ENCODE results near the gene PALLD.

The PALLD gene

DNA sequence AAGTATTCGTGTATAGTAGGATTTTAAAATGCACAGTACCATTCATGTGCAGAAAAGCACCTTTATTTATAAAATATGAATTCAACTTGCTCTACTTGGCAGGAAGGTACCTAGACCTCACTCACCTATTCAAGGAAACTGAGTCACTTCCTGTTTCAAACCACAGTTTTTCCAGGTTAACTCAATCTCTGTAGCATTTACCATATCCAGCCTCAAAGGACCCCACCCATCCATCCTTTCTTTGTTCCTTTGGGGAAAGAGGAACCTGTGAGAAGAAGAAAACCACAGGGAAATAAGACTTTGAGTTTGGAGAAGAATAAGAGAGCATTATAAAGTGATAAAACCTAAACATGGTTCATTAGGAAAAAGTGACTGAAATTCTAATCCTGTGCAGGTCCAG is 262.5 kb downstream of the PALLD start:
- DNase-seq (ENCODE audit: low read depth, low spot score): no peak

DNA sequence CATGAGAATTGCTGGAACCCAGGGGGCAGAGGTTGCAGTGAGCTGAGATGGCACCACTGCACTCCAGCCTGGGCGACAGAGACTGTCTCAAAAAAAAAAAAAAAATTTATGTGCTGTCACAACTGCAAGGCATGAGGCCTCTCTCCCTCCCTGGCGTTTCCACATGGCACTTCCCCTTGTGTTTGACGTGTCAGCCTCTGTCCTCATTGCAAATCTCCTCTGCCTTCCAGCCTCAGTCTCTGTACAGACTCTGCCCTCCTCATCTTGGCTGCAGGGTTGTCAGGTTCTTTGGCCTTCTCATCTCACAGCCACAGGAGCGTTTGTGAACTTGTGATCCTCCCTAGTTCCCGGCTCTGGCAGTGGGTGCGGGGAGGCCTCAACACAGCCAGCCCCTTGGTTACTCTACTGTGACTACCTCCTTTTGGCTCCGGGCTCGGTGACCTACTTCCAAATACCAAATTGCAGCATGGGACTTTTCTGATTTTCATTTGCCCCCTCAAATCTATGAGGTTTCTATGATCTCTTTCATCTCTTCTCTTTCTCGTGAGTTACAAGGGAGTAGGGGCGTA is 263.2 kb downstream of the PALLD start:
- DNase-seq (ENCODE audit: low read depth, low spot score): no peak

DNA sequence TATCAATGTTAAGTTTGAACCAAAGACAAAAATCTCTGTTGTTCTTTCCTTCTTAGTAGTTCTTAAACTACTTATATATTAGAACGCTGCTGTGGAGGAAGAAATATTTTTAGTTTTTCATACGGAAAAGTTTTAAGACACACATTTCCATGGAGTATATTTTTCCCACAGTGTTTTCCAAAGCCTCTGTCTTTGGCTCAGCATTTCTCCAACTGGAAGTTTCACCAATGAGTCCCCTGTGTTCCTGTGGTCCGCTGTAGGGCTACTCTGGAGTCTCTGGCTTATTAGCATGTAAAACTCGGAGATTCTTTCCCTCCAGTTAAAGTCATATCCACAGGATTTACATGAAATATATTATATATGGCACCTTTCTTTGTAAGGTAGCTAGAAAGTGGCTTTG is 264.2 kb downstream of the PALLD start:
- DNase-seq (ENCODE audit: low read depth, low spot score): no peak

DNA sequence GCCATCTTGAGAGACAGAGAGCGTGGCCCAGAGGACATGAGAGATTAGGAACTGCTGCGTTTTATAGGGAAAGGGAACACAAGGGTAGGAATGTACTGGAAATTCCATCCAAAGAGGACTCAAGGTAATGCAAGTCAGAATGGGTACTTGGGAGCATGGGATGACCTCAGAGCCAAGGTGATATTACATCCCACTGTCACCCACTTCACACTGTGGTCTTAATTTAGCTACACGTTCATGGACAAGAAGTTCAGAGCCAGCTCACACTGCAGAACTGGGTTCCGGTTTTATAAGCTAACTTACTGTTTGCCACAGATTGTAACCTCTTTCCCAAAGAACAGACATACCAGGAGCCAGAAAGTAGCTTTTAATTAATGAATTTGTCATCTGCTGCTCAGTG is 268.5 kb downstream of the PALLD start:
- DNase-seq (ENCODE audit: low read depth, low spot score): no peak

DNA sequence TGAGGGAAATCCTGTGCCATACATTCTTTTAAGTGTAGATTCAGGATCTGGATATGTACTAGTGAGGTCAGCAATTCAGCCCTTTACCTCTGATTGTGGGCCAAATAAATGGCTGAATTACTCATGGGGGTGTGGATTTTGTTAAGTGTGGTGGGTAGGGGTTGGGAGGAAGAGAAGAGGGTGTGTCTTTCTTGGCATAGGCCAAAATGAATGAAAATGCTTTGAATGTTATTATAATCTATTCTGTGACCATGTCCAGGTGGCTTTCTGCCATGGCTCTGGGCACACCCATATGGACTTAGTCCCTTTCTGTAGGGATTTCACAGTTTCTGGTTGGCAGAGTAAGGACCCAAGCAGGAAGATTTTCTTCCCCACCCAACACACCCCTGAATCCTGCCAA is 268.9 kb downstream of the PALLD start:
- peak; percentile 80 for DNase-seq (ENCODE audit: low read depth, low spot score)

DNA sequence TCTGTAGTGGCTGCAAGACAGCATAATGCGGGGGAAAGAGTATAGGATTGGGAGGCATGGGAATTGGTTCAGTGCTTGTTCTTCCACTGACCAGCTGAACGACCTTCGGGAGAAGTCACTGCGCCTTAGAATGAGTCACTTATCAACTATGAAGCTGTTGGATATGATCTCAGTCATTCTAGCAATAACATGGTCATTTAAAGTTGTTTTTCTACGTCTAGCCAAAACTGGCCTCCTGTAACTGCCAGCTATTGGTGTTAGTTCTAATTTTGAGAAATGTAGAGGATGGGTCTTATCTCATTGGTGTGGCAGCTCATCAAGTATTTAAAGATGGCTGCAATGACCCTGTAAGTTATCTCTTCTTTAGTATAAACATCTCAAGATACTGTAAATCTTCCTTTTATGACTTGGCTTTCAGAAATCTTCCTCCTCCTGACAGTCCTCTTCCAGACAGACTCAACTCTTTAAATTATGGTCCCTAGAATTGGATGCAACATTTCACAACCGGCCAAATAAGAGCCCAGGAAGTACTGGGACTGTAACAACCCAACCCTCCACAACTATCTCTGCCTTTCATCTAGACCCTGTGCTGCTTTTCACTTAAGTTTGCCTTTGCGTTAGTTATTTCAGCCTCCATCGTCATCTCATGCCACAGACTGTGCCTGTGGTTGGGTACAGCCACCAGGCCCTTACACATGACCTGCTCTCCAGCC is 269.9 kb downstream of the PALLD start:
- DNase-seq (ENCODE audit: low read depth, low spot score): peak; percentile 63

DNA sequence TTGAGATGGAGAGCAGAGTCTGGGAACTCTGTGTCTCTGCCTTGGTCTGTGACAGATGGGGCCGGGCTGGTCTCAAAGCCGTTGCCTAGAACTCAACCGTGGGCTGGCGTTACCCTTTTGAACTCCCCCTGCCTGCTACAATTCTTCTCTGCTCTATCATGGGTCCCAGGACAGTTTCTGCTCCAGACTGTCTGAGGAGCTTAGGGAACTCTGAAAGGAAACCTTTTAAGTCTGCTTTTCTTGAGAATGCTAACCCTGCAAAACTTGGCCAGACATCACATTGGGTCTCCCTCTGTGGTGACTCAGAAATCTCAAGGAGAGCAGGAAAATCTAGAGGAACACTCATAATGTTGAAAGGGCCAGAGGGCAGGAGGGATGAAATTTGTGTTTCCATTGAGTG is 272.6 kb downstream of the PALLD start:
- peak; percentile 83 for DNase-seq (ENCODE audit: low read depth, low spot score)

DNA sequence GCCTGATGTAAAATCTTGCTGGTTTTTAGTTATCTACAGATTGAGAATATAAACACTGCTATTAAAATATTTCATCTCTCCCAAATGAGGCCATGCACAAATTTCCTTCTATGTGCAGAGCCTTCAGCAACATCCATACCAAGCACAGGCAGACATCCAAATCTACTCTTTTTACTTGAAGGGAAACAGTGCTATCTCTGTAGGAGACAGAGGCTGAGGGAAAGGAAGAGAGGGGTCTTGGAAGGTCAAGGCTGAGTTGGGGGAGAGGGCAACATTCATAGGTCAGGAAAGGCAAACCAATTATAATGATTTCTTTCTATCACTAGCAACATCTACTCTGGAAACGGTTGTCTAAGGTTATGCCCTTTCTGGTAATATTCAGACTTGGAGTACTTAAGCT is 273.0 kb downstream of the PALLD start:
- no peak for DNase-seq (ENCODE audit: low read depth, low spot score)

DNA sequence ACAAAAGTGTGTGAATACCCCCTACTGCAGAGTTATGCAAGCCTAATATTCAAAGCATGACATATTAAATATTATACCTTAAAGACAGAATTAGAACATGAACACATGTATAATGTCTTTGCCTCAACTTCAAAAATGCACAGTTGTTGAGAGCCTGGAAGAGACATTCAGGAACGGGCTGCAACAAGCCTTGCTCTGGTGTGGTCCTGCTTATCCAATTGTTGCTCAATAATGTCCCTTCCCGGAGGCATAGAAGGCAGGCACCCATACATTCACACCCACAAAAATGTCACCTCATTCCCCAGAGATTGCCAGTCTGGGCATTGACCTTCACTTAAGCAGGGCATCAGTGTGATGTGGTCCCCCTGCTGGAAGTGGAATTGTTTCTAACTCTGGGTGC is 274.4 kb downstream of the PALLD start:
- DNase-seq (ENCODE audit: low read depth, low spot score): no peak

DNA sequence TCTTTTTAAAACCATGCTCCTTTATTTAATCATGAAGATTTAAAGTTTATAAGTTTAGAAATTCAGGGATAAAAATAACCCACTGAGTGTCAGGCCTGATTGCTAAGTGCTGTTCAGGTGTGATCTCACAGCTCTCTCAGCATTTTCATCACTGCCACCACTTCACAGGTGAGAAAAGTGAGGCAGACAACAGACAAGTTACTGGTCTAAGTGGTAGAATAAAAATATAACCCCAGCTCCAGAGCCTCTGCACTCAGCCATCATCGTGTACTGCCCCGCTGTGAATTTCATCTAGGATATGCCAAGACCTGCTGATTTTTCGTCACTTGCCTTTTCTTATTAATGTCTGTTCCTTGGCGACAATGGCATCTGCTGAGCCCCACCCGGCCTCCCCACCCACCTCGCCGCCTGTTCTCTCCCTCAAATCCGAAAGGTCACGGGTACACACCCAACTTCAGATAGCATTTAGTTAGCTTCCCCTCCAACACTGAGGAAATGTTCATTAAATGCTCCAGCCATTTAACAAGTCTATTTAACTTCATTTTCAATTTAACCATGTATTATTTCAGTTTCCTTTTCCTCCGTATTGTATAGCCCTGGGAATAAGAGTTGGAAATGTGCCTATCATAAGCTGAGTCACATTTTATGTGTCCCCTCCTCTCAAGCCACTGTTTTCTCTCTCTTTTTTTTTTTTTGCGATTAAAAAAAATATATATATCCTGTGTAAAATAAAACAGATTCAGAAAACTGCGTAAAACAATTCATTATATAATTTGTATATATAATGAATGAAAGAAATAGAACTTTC is 276.7 kb downstream of the PALLD start:
- no peak for DNase-seq (ENCODE audit: low read depth, low spot score)

DNA sequence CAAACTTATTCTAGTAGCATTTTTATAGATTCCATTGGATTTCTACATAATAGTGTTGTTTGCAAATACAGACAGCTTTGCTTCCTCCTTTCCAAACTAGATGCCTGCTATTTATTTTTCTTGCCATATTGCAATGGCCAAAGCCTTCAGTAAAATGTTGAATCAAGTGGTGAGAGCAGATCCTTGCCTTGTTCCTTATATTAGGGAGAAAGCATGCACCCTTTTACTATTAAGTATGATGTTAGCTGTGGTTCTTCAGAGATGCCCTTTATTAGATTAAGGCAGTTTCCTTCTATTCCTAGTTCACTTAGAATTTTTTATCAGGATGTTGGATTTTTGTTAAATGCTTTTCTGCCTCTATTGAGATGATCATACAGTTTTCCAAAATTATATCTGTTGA is 279.5 kb downstream of the PALLD start:
- no peak for DNase-seq (ENCODE audit: low read depth, low spot score)

DNA sequence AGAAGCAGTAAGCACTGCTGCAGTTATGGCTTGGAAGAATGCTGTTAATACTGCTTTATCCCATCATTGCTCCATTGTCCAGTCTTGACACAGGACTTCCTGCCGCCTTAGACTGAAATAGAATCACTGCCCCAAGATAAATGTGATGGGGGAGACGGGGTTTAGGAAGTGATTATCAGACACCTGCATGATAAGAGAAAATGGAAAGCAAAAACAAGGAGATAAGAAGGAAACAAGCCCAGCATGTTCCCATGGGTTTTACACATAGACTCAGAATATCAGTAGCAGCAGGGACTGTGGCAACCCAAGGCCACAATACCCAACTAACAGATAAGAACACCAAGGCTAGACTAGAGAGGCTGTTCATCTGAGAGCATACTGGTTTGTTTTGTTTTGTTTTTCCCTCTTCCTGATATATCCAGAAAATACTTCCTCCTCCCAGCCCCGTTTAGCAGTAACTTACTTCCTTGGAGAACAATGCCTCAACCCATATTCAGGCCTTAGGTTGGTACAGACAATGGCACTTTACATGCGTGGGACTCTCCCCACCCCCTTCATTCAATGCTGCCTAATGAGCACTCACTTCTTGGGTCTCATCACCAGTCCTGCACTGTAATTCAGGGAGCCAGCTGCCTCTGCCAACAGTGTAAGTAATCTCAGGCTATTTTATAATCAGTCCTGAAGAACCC is 280.6 kb downstream of the PALLD start:
- no peak for DNase-seq (ENCODE audit: low read depth, low spot score)

DNA sequence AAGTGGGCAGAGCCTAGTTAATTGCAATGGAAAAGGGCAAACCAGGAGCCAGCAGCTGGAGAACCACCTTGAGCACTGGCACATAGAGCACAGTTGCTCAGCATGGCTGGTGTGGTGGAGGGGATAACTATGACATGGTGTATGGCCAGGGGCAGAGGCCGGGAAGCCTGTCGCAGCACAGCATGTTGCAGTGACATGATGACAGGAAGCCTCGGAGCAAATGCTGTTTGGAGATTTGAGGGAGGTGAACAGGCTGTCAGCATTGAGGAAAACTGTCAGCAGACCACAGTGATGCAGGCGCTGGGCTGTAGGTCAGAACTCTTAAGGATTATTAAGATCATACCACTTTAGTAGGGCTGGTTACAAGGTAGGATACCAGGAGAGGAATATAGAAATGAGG is 284.5 kb downstream of the PALLD start:
- no peak for DNase-seq (ENCODE audit: low read depth, low spot score)

DNA sequence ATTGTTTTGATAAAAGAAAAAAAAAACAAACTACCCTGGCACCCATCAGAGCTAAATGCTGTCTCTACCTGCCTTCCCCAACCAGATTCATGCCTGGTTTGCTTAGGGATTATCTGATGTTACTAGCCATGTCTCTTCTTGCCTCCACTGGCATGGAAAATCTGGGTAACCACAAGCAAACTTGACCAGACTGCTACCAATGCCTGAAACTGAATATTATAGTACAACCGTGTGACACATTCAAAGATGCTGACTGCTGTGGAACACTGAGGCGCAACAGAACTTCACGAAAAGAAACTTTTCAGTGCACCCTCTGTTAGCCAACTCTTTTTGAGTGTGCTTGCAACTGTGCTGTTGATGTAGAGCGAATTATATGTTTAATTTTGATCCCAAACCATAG is 285.1 kb downstream of the PALLD start:
- peak; percentile 48 for DNase-seq (ENCODE audit: low read depth, low spot score)

DNA sequence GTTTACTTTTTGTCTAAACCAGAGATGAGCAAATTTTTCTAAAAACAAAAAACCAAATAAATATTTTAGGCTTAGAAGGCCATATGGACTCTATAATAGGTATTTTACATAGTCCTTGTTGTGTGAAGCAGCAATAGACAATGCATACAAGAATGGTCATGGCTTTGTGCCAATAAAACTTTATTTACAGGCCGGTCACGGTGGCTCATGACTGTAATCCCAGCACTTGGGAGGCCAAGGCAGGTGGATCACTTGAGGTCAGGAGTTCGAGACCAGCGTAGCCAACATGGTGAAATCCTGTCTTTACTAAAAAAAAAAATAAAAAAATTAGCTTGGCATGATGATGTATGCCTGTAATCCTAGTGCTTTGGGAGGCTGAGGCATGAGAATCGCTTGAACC is 285.6 kb downstream of the PALLD start:
- DNase-seq (ENCODE audit: low read depth, low spot score): no peak

DNA sequence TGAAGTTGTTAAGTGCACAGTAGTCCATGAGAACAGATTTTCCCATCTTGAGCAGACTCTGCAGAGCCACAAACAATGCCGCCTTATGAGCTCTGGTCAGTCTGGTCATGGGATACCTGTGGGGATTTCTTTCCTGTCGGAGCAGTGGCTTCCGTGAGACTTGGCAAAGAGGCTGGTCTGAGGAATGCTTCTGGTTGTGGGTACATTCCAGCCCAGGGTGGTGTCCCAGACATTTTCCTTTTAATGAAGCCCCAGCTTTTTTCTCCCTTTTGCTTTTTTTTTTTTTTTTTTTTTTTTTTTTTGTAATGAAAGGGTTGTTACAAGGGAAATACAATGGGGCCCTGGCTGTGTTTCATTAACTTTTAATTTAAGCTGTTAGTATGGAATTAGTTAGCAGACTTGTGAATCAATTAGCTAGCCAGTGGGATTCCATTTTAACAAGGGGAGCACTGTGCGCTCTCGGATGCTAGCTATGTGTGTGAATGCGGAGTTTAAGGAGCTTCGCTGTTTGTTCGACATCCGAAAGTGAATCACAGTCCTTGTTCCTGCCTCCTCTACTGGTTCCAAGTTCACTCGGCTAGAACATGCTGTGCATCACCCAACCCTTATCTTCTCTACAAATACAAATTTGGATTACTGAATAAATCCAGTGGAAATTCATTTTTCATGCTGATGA is 288.1 kb downstream of the PALLD start:
- peak; percentile 95 for DNase-seq (ENCODE audit: low read depth, low spot score)

DNA sequence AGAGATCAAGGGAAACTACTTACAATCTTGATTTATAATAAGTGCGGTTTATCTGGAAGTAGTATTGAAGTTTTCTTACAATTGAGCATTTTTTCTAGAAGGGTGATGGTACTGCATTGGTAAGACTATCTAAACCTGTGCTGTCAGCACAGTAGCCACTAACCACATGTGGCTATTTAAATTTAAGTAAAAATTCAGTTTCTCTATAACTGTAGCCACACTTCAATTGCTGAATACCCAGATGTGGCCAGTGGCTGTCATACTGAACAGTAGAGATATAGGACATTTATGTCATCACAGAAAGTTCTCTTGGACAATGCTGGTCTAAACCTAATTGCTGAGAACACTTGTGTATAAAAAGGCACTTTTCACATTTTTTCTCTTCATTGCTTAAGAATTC is 290.5 kb downstream of the PALLD start:
- DNase-seq (ENCODE audit: low read depth, low spot score): no peak

DNA sequence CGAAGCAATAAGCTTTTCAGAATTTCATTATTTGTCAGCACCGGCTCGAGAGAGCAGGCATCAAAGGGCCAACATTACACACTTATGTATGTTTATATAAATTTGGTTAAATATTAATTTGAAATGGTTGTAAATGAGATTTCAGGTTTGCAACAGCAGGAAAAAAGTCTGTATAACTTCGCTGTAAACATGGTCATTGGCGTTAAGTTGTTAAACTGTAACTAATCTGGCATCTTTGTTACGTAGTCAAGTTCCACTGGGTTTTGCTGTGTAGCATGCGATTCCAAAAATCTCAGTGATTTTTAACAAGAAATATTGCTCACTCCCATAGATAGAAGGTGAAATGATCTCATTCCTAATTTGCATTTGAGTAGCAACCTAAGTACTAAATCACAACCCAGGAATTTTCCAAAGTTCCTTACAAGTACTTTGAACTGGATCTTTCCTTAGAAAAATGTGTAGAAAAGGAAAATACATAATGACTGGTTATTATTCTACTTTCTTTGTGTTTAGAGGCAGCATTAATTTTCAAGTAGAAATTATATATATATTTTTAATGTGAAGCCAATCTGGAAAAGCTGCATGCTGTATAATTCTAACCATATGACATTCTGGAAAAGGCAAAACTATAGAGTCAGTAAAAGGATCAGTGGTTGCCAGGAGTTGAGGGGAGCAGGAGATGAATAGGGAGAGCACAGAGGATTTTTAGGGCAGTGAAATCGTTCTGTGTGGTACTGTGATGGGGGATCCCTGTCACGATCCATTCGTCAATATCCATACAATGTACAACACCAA is 291.1 kb downstream of the PALLD start:
- peak; percentile 86 for DNase-seq (ENCODE audit: low read depth, low spot score)

DNA sequence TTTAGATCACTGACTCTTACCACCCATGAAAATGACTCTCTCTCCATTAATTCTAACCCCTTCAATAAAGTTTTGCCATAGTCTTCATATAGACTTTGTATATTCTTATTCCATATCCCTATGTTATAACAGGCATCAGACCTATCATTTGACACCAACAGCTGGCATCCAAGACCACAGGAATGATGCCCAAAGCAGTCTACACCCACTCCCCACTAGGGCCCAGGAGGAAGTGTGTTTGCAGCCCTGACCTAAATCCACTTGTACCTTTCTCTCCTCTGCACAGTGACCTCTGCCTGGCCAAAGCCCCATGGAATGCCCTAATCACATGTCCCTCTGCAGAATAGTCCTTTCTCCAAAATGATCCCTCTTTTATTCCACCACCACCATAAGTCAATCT is 294.0 kb downstream of the PALLD start:
- DNase-seq (ENCODE audit: low read depth, low spot score): no peak

DNA sequence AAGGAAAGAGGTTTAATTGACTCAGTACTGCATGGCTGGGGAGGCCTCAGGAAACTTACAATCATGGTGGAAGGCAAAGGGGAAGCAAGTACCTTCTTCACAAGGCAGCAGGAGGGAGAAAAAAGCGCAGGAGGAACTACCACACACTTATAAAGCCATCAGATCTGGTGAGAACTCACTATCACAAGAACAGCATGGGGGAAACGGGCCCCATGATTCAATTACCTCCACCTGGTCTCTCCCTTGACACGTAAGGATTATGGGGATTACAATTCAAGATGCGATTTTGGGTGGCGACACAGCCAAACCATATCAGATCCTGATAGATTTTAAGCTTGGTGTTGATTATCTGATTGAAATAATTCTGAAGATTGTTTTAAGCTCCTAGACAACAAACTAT is 294.5 kb downstream of the PALLD start:
- DNase-seq (ENCODE audit: low read depth, low spot score): no peak

DNA sequence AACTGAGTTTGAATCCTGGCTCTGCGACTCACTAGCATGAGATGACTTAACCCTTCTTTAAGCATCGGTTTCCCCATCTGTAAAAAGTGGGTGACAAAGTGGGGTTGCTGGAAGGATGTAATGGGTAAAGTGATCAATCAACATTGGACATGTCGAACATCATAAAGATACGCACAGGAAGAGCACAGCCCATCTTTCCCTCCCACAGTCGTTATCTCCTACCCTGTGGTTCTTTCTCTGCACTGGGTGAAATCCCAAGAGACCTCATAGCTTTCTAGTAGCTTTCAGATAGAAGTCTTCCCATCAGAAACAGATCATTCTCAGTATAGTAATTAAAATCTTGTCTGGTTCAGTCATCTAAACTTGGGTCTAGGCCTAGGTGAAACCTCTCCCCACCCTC is 296.7 kb downstream of the PALLD start:
- DNase-seq (ENCODE audit: low read depth, low spot score): no peak

Data from astrocyte of the hippocampus (primary cell).